Keratinocyte (primary cell): ENCODE results near the gene GTF2B. TPM values are rescaled to one million over a fixed set of nuclear protein-coding genes. Genes with fewer than 3 reads are reported as not detected.
A peak's percentile ranks its signal among the peaks of the same experiment; 100 is the strongest.

Source experiments
- DNase-seq: peaks from one replicate; pipeline ENCODE4 v3.0.0-alpha.2; 2011; ENCODE audit warnings: low read depth, missing footprints, low spot score
- FAIRE-seq: peaks from 2 replicates; lab custom pipeline; 2011; peaks lifted over from hg19 to GRCh38; lab: Jason Lieb, UNC
- H2AFZ ChIP-seq: 2 replicates; pipeline ENCODE4 v1.6.0; 2012; ENCODE audit warnings: low read length, control low read depth, inconsistent platforms; ENCODE audit not compliant: control insufficient read depth
- H3K27ac ChIP-seq: 2 replicates; pipeline ENCODE4 v1.5.1; 2011; ENCODE audit warnings: low read length; ENCODE audit not compliant: control insufficient read depth, insufficient read depth
- H3K27me3 ChIP-seq: 3 replicates; pipeline ENCODE4 v1.6.0; 2011; ENCODE audit warnings: low read length; ENCODE audit not compliant: control insufficient read depth, insufficient read depth; ENCODE audit errors: extremely low read depth
- H3K36me3 ChIP-seq, 2 experiments: 2 replicates in 1 of 2; 3 replicates in 1 of 2; pipeline ENCODE4 v1.5.1; 2011; ENCODE audit warnings: low read length in 2 of 2, mild to moderate bottlenecking in 1 of 2; ENCODE audit not compliant: control insufficient read depth in 2 of 2, insufficient read depth in 2 of 2; ENCODE audit errors: extremely low read depth in 1 of 2
- H3K4me1 ChIP-seq: 3 replicates; pipeline ENCODE4 v1.5.1; 2011; ENCODE audit warnings: low read length; ENCODE audit not compliant: control insufficient read depth, insufficient read depth; ENCODE audit errors: extremely low read depth
- H3K4me2 ChIP-seq: 3 replicates; pipeline ENCODE4 v1.6.0; 2011; ENCODE audit warnings: low read depth, low read length; ENCODE audit not compliant: control insufficient read depth, insufficient read depth; ENCODE audit errors: extremely low read depth
- H3K4me3 ChIP-seq, 3 experiments: fragments of 200-600 bp in 1 of 3; sonication (generic) in 1 of 3; 2 replicates in 2 of 3; 3 replicates in 1 of 3; pipeline ENCODE4 v1.5.1; 2011 to 2016; ENCODE audit warnings: low read length in 3 of 3, mild to moderate bottlenecking in 3 of 3, control low read depth in 2 of 3, inconsistent platforms in 1 of 3, low read depth in 1 of 3, mixed read lengths in 1 of 3, mixed run types in 1 of 3, moderate library complexity in 1 of 3; ENCODE audit not compliant: control insufficient read depth in 2 of 3, insufficient read depth in 2 of 3; ENCODE audit errors: extremely low read depth in 1 of 3
- H3K79me2 ChIP-seq: 2 replicates; pipeline ENCODE4 v1.6.0; 2012; ENCODE audit warnings: low read length; ENCODE audit not compliant: control insufficient read depth, insufficient read depth
- H3K9ac ChIP-seq: 3 replicates; pipeline ENCODE4 v1.6.0; 2011; ENCODE audit warnings: low read length; ENCODE audit not compliant: control insufficient read depth, insufficient read depth; ENCODE audit errors: extremely low read depth
- H3K9me1 ChIP-seq: 3 replicates; pipeline ENCODE4 v1.6.0; 2011; ENCODE audit warnings: low read length; ENCODE audit not compliant: control insufficient read depth, insufficient read depth; ENCODE audit errors: extremely low read depth
- H3K9me3 ChIP-seq: 2 replicates; pipeline ENCODE4 v1.5.1; 2012; ENCODE audit warnings: low read depth, low read length; ENCODE audit not compliant: control insufficient read depth
- H4K20me1 ChIP-seq: 3 replicates; pipeline ENCODE4 v1.6.0; 2011; ENCODE audit warnings: low read length; ENCODE audit not compliant: control insufficient read depth, insufficient read depth; ENCODE audit errors: extremely low read depth
- CTCF ChIP-seq, 3 experiments: IDR thresholded peaks in 1 of 3; conservative IDR thresholded peaks in 1 of 3; optimal IDR thresholded peaks in 1 of 3; 2 replicates in 2 of 3; 3 replicates in 1 of 3; pipeline versions ENCODE3 to v1.5.1; 2011; ENCODE audit warnings: low read length in 3 of 3, mild to moderate bottlenecking in 3 of 3, moderate library complexity in 2 of 3, control low read depth in 1 of 3, inconsistent platforms in 1 of 3; ENCODE audit not compliant: insufficient read depth in 2 of 3; ENCODE audit errors: extremely low read depth in 1 of 3
- EZH2 ChIP-seq: IDR thresholded peaks from one replicate; pipeline ENCODE4 v1.6.1; 2012; ENCODE audit warnings: inconsistent platforms, mild to moderate bottlenecking, low read length, moderate library complexity
- dilution Hi-C: fragments of 300-500 bp; cut with MboI; formaldehyde crosslinking; loops from one replicate; pipeline ENCODE4 v1.7.0; 2020; ENCODE audit warnings: low sequenced_read_pairs; ENCODE audit not compliant: extremely low pct_ligation_motif_present
- polyA plus RNA-seq, 5 experiments: library from polyadenylated mRNA; depleted of rRNA in 3 of 5; stranded (reverse) in 3 of 5; stranded (forward) in 1 of 5; unstranded in 1 of 5; fragments of >200 nt; gene quantifications; 1 replicate in 1 of 5; 2 replicates in 3 of 5; 3 replicates in 1 of 5; pipeline versions ENCODE4 v1.2.1 to v1.2.3, GENCODE V29; 2011 to 2012; ENCODE audit warnings: missing spikeins in 2 of 5, low read depth in 1 of 5, low replicate concordance in 1 of 5

GTF2B gene
- polyA plus RNA-seq, 1 donor (not counting 4 experiments of a cell fraction or from before 2014, with no cell fraction given), result 63.8 TPM

- no peaks in the 10 kb centered on the region for H3K36me3 ChIP-seq
- H3K4me2 ChIP-seq, result peak overlapping the region; percentile 70
- H3K4me3 ChIP-seq, result peak overlapping the region in 1 of 3 experiments; percentile 89
- H2AFZ ChIP-seq, result no peak overlapping the region
- dilution Hi-C loops, result no loop called here
- H3K79me2 ChIP-seq, result peaks cover 38% of the 10 kb centered on the region
- no peak for DNase-seq
- peaks cover 14% of the 10 kb centered on the region for H3K4me1 ChIP-seq
- H4K20me1 ChIP-seq, result peaks cover 3% of the 10 kb centered on the region
- no peak overlapping the region for H3K9ac ChIP-seq
- H3K27ac ChIP-seq, result no peak overlapping the region
- no peaks in the 10 kb centered on the region for H3K27me3 ChIP-seq
- FAIRE-seq, result no peak
- no peaks in the 10 kb centered on the region for H3K9me3 ChIP-seq
- TF ChIP-seq CTCF (optimal IDR thresholded peaks at IDR 0.05 in 1 of 3, IDR thresholded peaks at IDR 0.05 in 1 of 3, conservative IDR thresholded peaks at IDR 0.05 in 1 of 3; ENCODE audit: extremely low read depth in 1 of 3, insufficient read depth in 2 of 3, low read length in 3 of 3) (no peak), EZH2 (no peak)
- no peaks in the 10 kb centered on the region for H3K9me1 ChIP-seq
Measured at GRCh38 chr1:88892357-88892877, 1.1 kb upstream of the GTF2B start.

GRCh38 chr1:88891951-88892340 is 579 bp upstream of the GTF2B start:
- Histone ChIP-seq H3K4me1 (peaks cover 14% of the 10 kb centered on the region), H3K4me3 (peak overlapping the region; percentile 87 to 96 (median 89)), H3K9me3 (no peaks in the 10 kb centered on the region), H3K27ac (peak overlapping the region; percentile 89), H3K79me2 (peaks cover 40% of the 10 kb centered on the region), H3K27me3 (no peaks in the 10 kb centered on the region), H3K36me3 (no peaks in the 10 kb centered on the region), H3K9me1 (no peaks in the 10 kb centered on the region), H3K9ac (no peak overlapping the region), H2AFZ (peak overlapping the region; percentile 70), H4K20me1 (peaks cover 3% of the 10 kb centered on the region), H3K4me2 (peak overlapping the region; percentile 70)
- FAIRE-seq (no peak), DNase-seq (no peak)
- TF ChIP-seq EZH2, result no peak
- TF ChIP-seq CTCF (optimal IDR thresholded peaks at IDR 0.05 in 1 of 3, IDR thresholded peaks at IDR 0.05 in 1 of 3, conservative IDR thresholded peaks at IDR 0.05 in 1 of 3; ENCODE audit: extremely low read depth in 1 of 3, insufficient read depth in 2 of 3, low read length in 3 of 3), result no peak
- dilution Hi-C loops, result no loop called here
